Measurements from ENCODE around the gene TRPV2. TPM values are rescaled to one million over a fixed set of nuclear protein-coding genes. Genes with fewer than 3 reads are reported as not detected.

Gene TRPV2
- total and polyA plus RNA-seq, 9 of the 15 experiments (the other 6 are each of a cell fraction or from before 2014, with no cell fraction given): 10.0 to 97.5 (median 30.3) TPM

DNA sequence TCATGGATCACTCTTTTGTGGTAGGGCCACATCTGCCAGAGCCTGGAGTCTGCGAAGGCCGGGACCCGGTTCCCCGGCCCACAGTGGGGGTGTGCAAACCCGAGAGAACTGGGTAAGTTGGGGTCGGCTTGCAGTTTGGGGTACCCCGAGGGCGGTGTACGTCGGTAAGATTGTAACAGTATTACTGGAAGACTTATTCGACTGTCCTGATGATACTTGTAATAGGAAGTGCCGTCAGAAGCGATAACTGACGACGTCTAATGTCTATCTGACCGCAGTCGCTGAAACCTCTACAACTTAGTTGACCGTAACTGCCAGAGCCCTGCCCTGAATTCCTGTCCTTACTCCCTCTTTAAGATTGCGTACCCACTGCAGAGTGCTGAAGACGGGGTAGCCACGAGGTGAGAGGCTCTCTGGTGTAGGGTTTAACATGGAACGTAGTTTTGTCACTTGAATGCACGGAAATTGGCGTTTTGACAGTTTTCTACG is 24.0 kb downstream of the TRPV2 start (continued):
- TF ChIP-seq, protein P1, sequence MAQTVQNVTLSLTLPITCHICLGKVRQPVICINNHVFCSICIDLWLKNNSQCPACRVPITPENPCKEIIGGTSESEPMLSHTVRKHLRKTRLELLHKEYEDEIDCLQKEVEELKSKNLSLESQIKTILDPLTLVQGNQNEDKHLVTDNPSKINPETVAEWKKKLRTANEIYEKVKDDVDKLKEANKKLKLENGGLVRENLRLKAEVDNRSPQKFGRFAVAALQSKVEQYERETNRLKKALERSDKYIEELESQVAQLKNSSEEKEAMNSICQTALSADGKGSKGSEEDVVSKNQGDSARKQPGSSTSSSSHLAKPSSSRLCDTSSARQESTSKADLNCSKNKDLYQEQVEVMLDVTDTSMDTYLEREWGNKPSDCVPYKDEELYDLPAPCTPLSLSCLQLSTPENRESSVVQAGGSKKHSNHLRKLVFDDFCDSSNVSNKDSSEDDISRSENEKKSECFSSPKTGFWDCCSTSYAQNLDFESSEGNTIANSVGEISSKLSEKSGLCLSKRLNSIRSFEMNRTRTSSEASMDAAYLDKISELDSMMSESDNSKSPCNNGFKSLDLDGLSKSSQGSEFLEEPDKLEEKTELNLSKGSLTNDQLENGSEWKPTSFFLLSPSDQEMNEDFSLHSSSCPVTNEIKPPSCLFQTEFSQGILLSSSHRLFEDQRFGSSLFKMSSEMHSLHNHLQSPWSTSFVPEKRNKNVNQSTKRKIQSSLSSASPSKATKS (CRISPR knock-in tag; IDR thresholded peaks at IDR 0.05): no peak
- TF ChIP-seq SMC3 (conservative IDR thresholded peaks at IDR 0.05; ENCODE audit: insufficient read depth, low read depth, low read length) (no peak), RAD51 (IDR thresholded peaks at IDR 0.05; ENCODE audit: borderline replicate concordance, low read depth) (no peak), YBX1 (IDR thresholded peaks at IDR 0.05) (no peak), RBM25 (IDR thresholded peaks at IDR 0.05; ENCODE audit: low read depth, low read length, severe bottlenecking) (no peak), ILF3 (IDR thresholded peaks at IDR 0.05; ENCODE audit: borderline replicate concordance) (no peak), ETV6 (IDR thresholded peaks at IDR 0.05; ENCODE audit: borderline replicate concordance in 1 of 2, low read depth in 2 of 2, low read length in 1 of 2) (no peak), ETV6 (CRISPR knock-in tag; IDR thresholded peaks at IDR 0.05; ENCODE audit: borderline replicate concordance) (no peak), SETDB1 (IDR thresholded peaks at IDR 0.05; ENCODE audit: low read length) (no peak)
- TF ChIP-seq, protein P2, sequence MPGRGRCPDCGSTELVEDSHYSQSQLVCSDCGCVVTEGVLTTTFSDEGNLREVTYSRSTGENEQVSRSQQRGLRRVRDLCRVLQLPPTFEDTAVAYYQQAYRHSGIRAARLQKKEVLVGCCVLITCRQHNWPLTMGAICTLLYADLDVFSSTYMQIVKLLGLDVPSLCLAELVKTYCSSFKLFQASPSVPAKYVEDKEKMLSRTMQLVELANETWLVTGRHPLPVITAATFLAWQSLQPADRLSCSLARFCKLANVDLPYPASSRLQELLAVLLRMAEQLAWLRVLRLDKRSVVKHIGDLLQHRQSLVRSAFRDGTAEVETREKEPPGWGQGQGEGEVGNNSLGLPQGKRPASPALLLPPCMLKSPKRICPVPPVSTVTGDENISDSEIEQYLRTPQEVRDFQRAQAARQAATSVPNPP (IDR thresholded peaks at IDR 0.05; ENCODE audit: borderline replicate concordance, insufficient read depth, insufficient read length): no peak
- TF ChIP-seq, protein P3, sequence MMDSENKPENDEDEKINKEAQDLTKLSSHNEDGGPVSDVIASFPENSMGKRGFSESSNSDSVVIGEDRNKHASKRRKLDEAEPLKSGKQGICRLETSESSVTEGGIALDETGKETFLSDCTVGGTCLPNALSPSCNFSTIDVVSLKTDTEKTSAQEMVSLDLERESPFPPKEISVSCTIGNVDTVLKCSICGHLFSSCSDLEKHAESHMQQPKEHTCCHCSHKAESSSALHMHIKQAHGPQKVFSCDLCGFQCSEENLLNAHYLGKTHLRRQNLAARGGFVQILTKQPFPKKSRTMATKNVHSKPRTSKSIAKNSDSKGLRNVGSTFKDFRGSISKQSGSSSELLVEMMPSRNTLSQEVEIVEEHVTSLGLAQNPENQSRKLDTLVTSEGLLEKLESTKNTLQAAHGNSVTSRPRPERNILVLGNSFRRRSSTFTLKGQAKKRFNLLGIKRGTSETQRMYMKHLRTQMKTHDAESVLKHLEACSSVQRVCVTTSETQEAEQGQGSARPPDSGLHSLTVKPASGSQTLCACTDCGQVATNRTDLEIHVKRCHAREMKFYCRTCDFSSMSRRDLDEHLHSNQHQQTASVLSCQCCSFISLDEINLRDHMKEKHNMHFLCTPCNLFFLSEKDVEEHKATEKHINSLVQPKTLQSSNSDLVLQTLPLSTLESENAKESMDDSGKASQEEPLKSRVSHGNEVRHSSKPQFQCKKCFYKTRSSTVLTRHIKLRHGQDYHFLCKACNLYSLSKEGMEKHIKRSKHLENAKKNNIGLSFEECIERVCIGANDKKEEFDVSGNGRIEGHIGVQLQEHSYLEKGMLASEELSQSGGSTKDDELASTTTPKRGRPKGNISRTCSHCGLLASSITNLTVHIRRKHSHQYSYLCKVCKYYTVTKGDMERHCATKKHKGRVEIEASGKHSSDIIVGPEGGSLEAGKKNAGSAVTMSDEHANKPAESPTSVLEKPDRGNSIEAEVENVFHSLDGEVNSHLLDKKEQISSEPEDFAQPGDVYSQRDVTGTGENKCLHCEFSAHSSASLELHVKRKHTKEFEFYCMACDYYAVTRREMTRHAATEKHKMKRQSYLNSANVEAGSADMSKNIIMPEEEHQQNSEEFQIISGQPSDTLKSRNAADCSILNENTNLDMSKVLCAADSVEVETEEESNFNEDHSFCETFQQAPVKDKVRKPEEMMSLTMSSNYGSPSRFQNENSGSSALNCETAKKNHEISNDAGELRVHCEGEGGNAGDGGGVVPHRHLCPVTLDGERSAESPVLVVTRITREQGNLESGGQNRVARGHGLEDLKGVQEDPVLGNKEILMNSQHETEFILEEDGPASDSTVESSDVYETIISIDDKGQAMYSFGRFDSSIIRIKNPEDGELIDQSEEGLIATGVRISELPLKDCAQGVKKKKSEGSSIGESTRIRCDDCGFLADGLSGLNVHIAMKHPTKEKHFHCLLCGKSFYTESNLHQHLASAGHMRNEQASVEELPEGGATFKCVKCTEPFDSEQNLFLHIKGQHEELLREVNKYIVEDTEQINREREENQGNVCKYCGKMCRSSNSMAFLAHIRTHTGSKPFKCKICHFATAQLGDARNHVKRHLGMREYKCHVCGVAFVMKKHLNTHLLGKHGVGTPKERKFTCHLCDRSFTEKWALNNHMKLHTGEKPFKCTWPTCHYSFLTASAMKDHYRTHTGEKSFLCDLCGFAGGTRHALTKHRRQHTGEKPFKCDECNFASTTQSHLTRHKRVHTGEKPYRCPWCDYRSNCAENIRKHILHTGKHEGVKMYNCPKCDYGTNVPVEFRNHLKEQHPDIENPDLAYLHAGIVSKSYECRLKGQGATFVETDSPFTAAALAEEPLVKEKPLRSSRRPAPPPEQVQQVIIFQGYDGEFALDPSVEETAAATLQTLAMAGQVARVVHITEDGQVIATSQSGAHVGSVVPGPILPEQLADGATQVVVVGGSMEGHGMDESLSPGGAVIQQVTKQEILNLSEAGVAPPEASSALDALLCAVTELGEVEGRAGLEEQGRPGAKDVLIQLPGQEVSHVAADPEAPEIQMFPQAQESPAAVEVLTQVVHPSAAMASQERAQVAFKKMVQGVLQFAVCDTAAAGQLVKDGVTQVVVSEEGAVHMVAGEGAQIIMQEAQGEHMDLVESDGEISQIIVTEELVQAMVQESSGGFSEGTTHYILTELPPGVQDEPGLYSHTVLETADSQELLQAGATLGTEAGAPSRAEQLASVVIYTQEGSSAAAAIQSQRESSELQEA (IDR thresholded peaks at IDR 0.05; ENCODE audit: low read depth): no peak
- TF ChIP-seq, protein P4, sequence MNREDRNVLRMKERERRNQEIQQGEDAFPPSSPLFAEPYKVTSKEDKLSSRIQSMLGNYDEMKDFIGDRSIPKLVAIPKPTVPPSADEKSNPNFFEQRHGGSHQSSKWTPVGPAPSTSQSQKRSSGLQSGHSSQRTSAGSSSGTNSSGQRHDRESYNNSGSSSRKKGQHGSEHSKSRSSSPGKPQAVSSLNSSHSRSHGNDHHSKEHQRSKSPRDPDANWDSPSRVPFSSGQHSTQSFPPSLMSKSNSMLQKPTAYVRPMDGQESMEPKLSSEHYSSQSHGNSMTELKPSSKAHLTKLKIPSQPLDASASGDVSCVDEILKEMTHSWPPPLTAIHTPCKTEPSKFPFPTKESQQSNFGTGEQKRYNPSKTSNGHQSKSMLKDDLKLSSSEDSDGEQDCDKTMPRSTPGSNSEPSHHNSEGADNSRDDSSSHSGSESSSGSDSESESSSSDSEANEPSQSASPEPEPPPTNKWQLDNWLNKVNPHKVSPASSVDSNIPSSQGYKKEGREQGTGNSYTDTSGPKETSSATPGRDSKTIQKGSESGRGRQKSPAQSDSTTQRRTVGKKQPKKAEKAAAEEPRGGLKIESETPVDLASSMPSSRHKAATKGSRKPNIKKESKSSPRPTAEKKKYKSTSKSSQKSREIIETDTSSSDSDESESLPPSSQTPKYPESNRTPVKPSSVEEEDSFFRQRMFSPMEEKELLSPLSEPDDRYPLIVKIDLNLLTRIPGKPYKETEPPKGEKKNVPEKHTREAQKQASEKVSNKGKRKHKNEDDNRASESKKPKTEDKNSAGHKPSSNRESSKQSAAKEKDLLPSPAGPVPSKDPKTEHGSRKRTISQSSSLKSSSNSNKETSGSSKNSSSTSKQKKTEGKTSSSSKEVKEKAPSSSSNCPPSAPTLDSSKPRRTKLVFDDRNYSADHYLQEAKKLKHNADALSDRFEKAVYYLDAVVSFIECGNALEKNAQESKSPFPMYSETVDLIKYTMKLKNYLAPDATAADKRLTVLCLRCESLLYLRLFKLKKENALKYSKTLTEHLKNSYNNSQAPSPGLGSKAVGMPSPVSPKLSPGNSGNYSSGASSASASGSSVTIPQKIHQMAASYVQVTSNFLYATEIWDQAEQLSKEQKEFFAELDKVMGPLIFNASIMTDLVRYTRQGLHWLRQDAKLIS (CRISPR knock-in tag; IDR thresholded peaks at IDR 0.05): no peak
